ENCODE data around the gene RGS7.
"Not testable (repeated sequence)": the region's sequence is repeated elsewhere in the genome, so short reads cannot be mapped to it uniquely, and the experiment has no call there.

RGS7 gene

GRCh38 chr1:241208910-241209379, 148.1 kb downstream of the RGS7 start:
- no peak for DNase-seq (ENCODE audit: low spot score)

GRCh38 chr1:241203817-241204216, 153.2 kb downstream of the RGS7 start:
- DNase-seq (ENCODE audit: low spot score), result no peak

- DNase-seq (ENCODE audit: low spot score), result no peak
These were observed 154.6 kb downstream of the RGS7 start for GRCh38 chr1:241202401-241202800.

GRCh38 chr1:241186716-241187115, 170.3 kb downstream of the RGS7 start:
- no peak for DNase-seq (ENCODE audit: low spot score)

GRCh38 chr1:241181971-241182370, 175.0 kb downstream of the RGS7 start:
- DNase-seq (ENCODE audit: low spot score), result no peak

- no peak for DNase-seq (ENCODE audit: low spot score)
These were observed 175.5 kb downstream of the RGS7 start for GRCh38 chr1:241181471-241181870.

- DNase-seq (ENCODE audit: low spot score), result no peak
These were observed 176.4 kb downstream of the RGS7 start for GRCh38 chr1:241180569-241180968.

GRCh38 chr1:241177660-241178059, 179.3 kb downstream of the RGS7 start:
- DNase-seq (ENCODE audit: low spot score), result no peak

- no peak for DNase-seq (ENCODE audit: low spot score)
These were observed 184.5 kb downstream of the RGS7 start for GRCh38 chr1:241172486-241172885.

GRCh38 chr1:241171991-241172390, 185.0 kb downstream of the RGS7 start:
- no peak for DNase-seq (ENCODE audit: low spot score)

- DNase-seq (ENCODE audit: low spot score), result no peak
These were observed 189.8 kb downstream of the RGS7 start for GRCh38 chr1:241167121-241167630.

- DNase-seq (ENCODE audit: low spot score), result no peak
These were observed 190.4 kb downstream of the RGS7 start for GRCh38 chr1:241166625-241167024.

GRCh38 chr1:241165256-241165655, 191.7 kb downstream of the RGS7 start:
- DNase-seq (ENCODE audit: low spot score), result not testable (repeated sequence)

GRCh38 chr1:241163363-241163762, 193.6 kb downstream of the RGS7 start:
- DNase-seq (ENCODE audit: low spot score), result no peak

- DNase-seq (ENCODE audit: low spot score), result no peak
These were observed 195.8 kb downstream of the RGS7 start for GRCh38 chr1:241161188-241161689.

GRCh38 chr1:241157435-241157834, 199.6 kb downstream of the RGS7 start:
- no peak for DNase-seq (ENCODE audit: low spot score)

- DNase-seq (ENCODE audit: low spot score), result peak; percentile 4
These were observed 200.6 kb downstream of the RGS7 start for GRCh38 chr1:241156231-241156965.

- no peak for DNase-seq (ENCODE audit: low spot score)
These were observed 211.1 kb downstream of the RGS7 start for GRCh38 chr1:241145881-241146280.

GRCh38 chr1:241143765-241144442, 213.1 kb downstream of the RGS7 start:
- DNase-seq (ENCODE audit: low spot score), result no peak

GRCh38 chr1:241142493-241142892, 214.5 kb downstream of the RGS7 start:
- no peak for DNase-seq (ENCODE audit: low spot score)

- DNase-seq (ENCODE audit: low spot score), result not testable (repeated sequence)
These were observed 215.4 kb downstream of the RGS7 start for GRCh38 chr1:241141646-241142045.

- DNase-seq (ENCODE audit: low spot score), result no peak
These were observed 216.3 kb downstream of the RGS7 start for GRCh38 chr1:241140670-241141069.

- no peak for DNase-seq (ENCODE audit: low spot score)
These were observed 218.0 kb downstream of the RGS7 start for GRCh38 chr1:241139047-241139446.
